ENCODE measurements around the gene SUGCT.

SUGCT gene

GRCh38 chr7:40211276-40212003 lies 76.6 kb downstream of the SUGCT start:
- Histone ChIP-seq H3K27ac (ENCODE audit: extremely low read depth, low read depth, low read length) (no peak overlapping the region), H3K4me3 (ENCODE audit: low read depth, low read length) (no peak overlapping the region), H3K36me3 (ENCODE audit: control insufficient read depth in 2 of 2, insufficient read depth in 1 of 2, low read length in 2 of 2) (no peaks in the 10 kb centered on the region), H3K4me1 (ENCODE audit: control insufficient read depth, insufficient read depth, low read length) (no peaks in the 10 kb centered on the region), H3K9me3 (ENCODE audit: control insufficient read depth, insufficient read depth, low read depth, low read length) (no peaks in the 10 kb centered on the region)
- CTCF ChIA-PET = interaction anchor here (0.6 to 0.7 kb wide), 2 partner anchors 8 to 209 kb away, joined by 3 to 4 read pairs; no protein-coding TSS in a partner anchor
- POLR2A ChIA-PET = no interaction called here
- TF ChIP-seq ZNF473 (tag by site-specific recombination; IDR thresholded peaks at IDR 0.05) = no peak
- TF ChIP-seq PRDM10 (tag by site-specific recombination; IDR thresholded peaks at IDR 0.05) = no peak
- TF ChIP-seq, protein P1, sequence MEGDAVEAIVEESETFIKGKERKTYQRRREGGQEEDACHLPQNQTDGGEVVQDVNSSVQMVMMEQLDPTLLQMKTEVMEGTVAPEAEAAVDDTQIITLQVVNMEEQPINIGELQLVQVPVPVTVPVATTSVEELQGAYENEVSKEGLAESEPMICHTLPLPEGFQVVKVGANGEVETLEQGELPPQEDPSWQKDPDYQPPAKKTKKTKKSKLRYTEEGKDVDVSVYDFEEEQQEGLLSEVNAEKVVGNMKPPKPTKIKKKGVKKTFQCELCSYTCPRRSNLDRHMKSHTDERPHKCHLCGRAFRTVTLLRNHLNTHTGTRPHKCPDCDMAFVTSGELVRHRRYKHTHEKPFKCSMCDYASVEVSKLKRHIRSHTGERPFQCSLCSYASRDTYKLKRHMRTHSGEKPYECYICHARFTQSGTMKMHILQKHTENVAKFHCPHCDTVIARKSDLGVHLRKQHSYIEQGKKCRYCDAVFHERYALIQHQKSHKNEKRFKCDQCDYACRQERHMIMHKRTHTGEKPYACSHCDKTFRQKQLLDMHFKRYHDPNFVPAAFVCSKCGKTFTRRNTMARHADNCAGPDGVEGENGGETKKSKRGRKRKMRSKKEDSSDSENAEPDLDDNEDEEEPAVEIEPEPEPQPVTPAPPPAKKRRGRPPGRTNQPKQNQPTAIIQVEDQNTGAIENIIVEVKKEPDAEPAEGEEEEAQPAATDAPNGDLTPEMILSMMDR (tag by site-specific recombination; IDR thresholded peaks at IDR 0.05) = no peak
- no peak for TF ChIP-seq ZNF155 (tag by site-specific recombination; IDR thresholded peaks at IDR 0.05)

DNA sequence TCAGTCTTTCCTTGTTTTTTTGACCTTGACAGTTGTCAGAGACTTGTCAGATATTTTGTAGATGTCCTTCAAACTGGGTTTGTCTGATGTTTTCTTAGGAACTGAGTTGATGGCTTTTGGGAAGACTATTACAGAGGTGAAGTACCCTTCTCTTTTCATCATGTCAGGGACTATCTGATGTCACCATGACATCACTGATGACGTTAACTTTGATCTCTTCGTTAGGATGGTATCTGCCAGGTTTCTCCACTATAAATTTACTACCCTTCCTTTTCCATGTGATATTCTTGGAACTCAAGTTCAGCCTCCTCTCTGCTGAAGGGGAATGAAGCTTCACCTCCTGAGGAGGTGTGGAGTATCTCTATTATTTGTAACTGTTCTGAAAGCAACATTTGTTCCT lies 78.5 kb downstream of the SUGCT start:
- Histone ChIP-seq H3K9me3 (ENCODE audit: control insufficient read depth, insufficient read depth, low read depth, low read length) (no peaks in the 10 kb centered on the region), H3K36me3 (ENCODE audit: control insufficient read depth in 2 of 2, insufficient read depth in 1 of 2, low read length in 2 of 2) (no peaks in the 10 kb centered on the region), H3K4me3 (ENCODE audit: low read depth, low read length) (no peak overlapping the region), H3K27ac (ENCODE audit: extremely low read depth, low read depth, low read length) (no peak overlapping the region), H3K4me1 (ENCODE audit: control insufficient read depth, insufficient read depth, low read length) (no peaks in the 10 kb centered on the region)
- ChIA-PET CTCF (interaction anchor here (1.0 kb wide), 2 partner anchors 19 to 1517 kb away, joined by 4 to 6 read pairs; no protein-coding TSS in a partner anchor), POLR2A (no interaction called here)
- TF ChIP-seq KLF16 (tag by site-specific recombination; IDR thresholded peaks at IDR 0.05) (no peak), ZNF768 (tag by site-specific recombination; IDR thresholded peaks at IDR 0.05) (no peak), ZNF701 (tag by site-specific recombination; IDR thresholded peaks at IDR 0.05) (no peak), ZFP69B (tag by site-specific recombination; IDR thresholded peaks at IDR 0.05) (no peak), ZNF560 (tag by site-specific recombination; IDR thresholded peaks at IDR 0.05; ENCODE audit: borderline replicate concordance) (no peak), ELK4 (IDR thresholded peaks at IDR 0.05; ENCODE audit: borderline replicate concordance, low read depth, low read length) (no peak), ZNF548 (tag by site-specific recombination; IDR thresholded peaks at IDR 0.05) (no peak), ZNF16 (tag by site-specific recombination; IDR thresholded peaks at IDR 0.05; ENCODE audit: low read depth) (no peak), ZNF677 (tag by site-specific recombination; IDR thresholded peaks at IDR 0.05) (no peak), ZBTB49 (tag by site-specific recombination; IDR thresholded peaks at IDR 0.05; ENCODE audit: low read depth) (no peak), ZNF354C (tag by site-specific recombination; IDR thresholded peaks at IDR 0.05; ENCODE audit: borderline replicate concordance, low read depth) (no peak), PBX3 (CRISPR knock-in tag; IDR thresholded peaks at IDR 0.05) (no peak), ZBTB7A (tag by site-specific recombination; IDR thresholded peaks at IDR 0.05; ENCODE audit: low read depth) (no peak), ZNF280C (tag by site-specific recombination; IDR thresholded peaks at IDR 0.05) (no peak), OVOL3 (tag by site-specific recombination; IDR thresholded peaks at IDR 0.05) (no peak)
- TF ChIP-seq, protein P2, sequence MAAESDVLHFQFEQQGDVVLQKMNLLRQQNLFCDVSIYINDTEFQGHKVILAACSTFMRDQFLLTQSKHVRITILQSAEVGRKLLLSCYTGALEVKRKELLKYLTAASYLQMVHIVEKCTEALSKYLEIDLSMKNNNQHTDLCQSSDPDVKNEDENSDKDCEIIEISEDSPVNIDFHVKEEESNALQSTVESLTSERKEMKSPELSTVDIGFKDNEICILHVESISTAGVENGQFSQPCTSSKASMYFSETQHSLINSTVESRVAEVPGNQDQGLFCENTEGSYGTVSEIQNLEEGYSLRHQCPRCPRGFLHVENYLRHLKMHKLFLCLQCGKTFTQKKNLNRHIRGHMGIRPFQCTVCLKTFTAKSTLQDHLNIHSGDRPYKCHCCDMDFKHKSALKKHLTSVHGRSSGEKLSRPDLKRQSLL (tag by site-specific recombination; IDR thresholded peaks at IDR 0.05) = no peak

Measured in HEK293 (cell line).